HepG2 (cell line): ENCODE data around the gene PRMT5. TPM values are rescaled to one million over a fixed set of nuclear protein-coding genes. Genes with fewer than 3 reads are reported as not detected.

ENCODE experiments used
- GPN1 ChIP-seq: sonication (generic); formaldehyde crosslinking; IDR thresholded peaks from 2 replicates; pipeline ENCODE4 v1.5.1; 2020; ENCODE audit warnings: missing genetic modification reagents, borderline replicate concordance
- GZF1 ChIP-seq: sonication (generic); formaldehyde crosslinking; IDR thresholded peaks from 2 replicates; pipeline ENCODE4 v1.5.1; 2020; ENCODE audit warnings: mild to moderate bottlenecking, missing genetic modification reagents
- HHEX ChIP-seq: IDR thresholded peaks from 2 replicates; pipeline ENCODE4 v1.6.1; 2016; ENCODE audit warnings: control low read depth
- MEIS1 ChIP-seq: sonication (generic); formaldehyde crosslinking; IDR thresholded peaks from 2 replicates; pipeline ENCODE4 v1.9.0; 2021; ENCODE audit warnings: mild to moderate bottlenecking, missing genetic modification reagents, moderate library complexity, borderline replicate concordance
- SPEN ChIP-seq: sonication (generic); formaldehyde crosslinking; IDR thresholded peaks from 2 replicates; pipeline ENCODE4 v1.5.1; 2020; ENCODE audit warnings: low read depth, mild to moderate bottlenecking, missing genetic modification reagents
- SRSF4 ChIP-seq: fragments of 200-400 bp; formaldehyde crosslinking; IDR thresholded peaks from one replicate; pipeline ENCODE4 v1.6.1; 2018; ENCODE audit warnings: mild to moderate bottlenecking, low read depth, low read length, moderate library complexity; ENCODE audit not compliant: poor library complexity, severe bottlenecking
- SRY ChIP-seq: sonication (generic); formaldehyde crosslinking; IDR thresholded peaks from 2 replicates; pipeline ENCODE4 v1.8.0; 2022; ENCODE audit warnings: mild to moderate bottlenecking, missing genetic modification reagents
- ZBTB20 ChIP-seq: sonication (generic); formaldehyde crosslinking; IDR thresholded peaks from 2 replicates; pipeline ENCODE4 v1.8.1; 2023; ENCODE audit warnings: missing genetic modification reagents, low read depth, mild to moderate bottlenecking, borderline replicate concordance
- ZNF292 ChIP-seq: sonication (generic); formaldehyde crosslinking; IDR thresholded peaks from 2 replicates; pipeline ENCODE4 v1.8.1; 2022; ENCODE audit warnings: mild to moderate bottlenecking, low read depth, missing genetic modification reagents, borderline replicate concordance
- ZNF567 ChIP-seq: sonication (generic); formaldehyde crosslinking; IDR thresholded peaks from 2 replicates; pipeline ENCODE4 v1.8.1; 2023; ENCODE audit warnings: mild to moderate bottlenecking, missing genetic modification reagents, borderline replicate concordance
- polyA plus RNA-seq, 8 experiments: library from polyadenylated mRNA; depleted of rRNA in 3 of 8; stranded (reverse) in 7 of 8; unstranded in 1 of 8; fragments of >200 nt; fragmentation: Illumina TruSeq in 4 of 8; extraction: Trizol in 4 of 8; gene quantifications; 2 replicates each; pipeline versions ENCODE4 v1.2.1 to v1.2.3, GENCODE V29; 2011 to 2016; ENCODE audit warnings: low read depth in 4 of 8, missing spikeins in 1 of 8, mixed read lengths in 1 of 8; ENCODE audit not compliant: insufficient read depth in 1 of 8
- total RNA-seq, 5 experiments: library from RNA; depleted of rRNA; stranded (reverse); fragments of >200 nt; fragmentation: Illumina TruSeq; extraction: Trizol; gene quantifications; 2 replicates each; pipeline ENCODE4 v1.2.3, GENCODE V29; 2016; ENCODE audit warnings: low read depth in 1 of 5
- TF ChIP-seq, protein P1 (sequence below): sonication (generic); formaldehyde crosslinking; IDR thresholded peaks from 2 replicates; pipeline ENCODE4 v1.8.0; 2022; ENCODE audit warnings: mild to moderate bottlenecking, missing genetic modification reagents, moderate library complexity
- TF ChIP-seq, protein P2 (sequence below): sonication (generic); formaldehyde crosslinking; IDR thresholded peaks from 2 replicates; pipeline ENCODE4 v1.4.0; 2020; ENCODE audit warnings: missing genetic modification reagents
- TF ChIP-seq, protein P3 (sequence below): sonication (generic); formaldehyde crosslinking; IDR thresholded peaks from 2 replicates; pipeline ENCODE4 v1.4.0; 2020; ENCODE audit warnings: missing genetic modification reagents

PRMT5 gene
- total and polyA plus RNA-seq, 2 of the 13 experiments (the other 11 are each of a cell fraction or from before 2014, with no cell fraction given), result 210 to 354 TPM

DNA sequence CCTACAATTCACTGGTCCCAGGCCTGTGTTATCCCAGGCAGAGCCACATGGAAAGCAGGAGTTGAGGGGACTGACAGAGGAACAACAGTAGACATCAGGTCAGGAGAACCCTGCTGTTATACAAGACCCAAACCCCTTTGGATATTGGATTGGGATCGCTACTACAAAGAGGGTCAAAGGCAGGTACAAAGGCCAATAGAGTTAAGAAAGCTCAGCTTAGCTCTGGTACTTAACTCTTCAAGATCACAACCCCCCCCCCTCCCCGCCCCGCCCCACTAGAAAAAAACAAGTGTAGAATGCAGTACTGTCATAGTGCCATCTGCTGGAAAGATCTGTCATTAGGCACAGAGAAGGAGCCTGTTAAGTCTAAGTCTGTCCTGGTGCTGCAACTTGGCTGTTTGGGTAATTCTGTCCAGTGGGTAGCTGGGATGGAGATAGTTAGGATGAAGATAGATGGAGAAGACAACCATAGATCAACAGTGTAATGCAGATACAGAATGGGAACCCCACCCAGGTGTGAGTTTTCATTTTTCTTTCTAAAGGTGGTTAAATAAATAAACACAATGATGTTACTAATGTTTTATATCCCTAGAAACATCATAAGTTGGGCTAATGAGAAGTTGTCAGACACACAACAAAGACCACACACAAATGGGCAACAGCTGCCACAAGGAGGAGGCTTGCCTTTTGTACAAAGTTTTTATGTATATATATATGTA is 28.9 kb downstream of the PRMT5 start (continued):
- TF ChIP-seq, protein P1, sequence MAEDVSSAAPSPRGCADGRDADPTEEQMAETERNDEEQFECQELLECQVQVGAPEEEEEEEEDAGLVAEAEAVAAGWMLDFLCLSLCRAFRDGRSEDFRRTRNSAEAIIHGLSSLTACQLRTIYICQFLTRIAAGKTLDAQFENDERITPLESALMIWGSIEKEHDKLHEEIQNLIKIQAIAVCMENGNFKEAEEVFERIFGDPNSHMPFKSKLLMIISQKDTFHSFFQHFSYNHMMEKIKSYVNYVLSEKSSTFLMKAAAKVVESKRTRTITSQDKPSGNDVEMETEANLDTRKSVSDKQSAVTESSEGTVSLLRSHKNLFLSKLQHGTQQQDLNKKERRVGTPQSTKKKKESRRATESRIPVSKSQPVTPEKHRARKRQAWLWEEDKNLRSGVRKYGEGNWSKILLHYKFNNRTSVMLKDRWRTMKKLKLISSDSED (CRISPR knock-in tag), result no peak
- TF ChIP-seq, protein P2, sequence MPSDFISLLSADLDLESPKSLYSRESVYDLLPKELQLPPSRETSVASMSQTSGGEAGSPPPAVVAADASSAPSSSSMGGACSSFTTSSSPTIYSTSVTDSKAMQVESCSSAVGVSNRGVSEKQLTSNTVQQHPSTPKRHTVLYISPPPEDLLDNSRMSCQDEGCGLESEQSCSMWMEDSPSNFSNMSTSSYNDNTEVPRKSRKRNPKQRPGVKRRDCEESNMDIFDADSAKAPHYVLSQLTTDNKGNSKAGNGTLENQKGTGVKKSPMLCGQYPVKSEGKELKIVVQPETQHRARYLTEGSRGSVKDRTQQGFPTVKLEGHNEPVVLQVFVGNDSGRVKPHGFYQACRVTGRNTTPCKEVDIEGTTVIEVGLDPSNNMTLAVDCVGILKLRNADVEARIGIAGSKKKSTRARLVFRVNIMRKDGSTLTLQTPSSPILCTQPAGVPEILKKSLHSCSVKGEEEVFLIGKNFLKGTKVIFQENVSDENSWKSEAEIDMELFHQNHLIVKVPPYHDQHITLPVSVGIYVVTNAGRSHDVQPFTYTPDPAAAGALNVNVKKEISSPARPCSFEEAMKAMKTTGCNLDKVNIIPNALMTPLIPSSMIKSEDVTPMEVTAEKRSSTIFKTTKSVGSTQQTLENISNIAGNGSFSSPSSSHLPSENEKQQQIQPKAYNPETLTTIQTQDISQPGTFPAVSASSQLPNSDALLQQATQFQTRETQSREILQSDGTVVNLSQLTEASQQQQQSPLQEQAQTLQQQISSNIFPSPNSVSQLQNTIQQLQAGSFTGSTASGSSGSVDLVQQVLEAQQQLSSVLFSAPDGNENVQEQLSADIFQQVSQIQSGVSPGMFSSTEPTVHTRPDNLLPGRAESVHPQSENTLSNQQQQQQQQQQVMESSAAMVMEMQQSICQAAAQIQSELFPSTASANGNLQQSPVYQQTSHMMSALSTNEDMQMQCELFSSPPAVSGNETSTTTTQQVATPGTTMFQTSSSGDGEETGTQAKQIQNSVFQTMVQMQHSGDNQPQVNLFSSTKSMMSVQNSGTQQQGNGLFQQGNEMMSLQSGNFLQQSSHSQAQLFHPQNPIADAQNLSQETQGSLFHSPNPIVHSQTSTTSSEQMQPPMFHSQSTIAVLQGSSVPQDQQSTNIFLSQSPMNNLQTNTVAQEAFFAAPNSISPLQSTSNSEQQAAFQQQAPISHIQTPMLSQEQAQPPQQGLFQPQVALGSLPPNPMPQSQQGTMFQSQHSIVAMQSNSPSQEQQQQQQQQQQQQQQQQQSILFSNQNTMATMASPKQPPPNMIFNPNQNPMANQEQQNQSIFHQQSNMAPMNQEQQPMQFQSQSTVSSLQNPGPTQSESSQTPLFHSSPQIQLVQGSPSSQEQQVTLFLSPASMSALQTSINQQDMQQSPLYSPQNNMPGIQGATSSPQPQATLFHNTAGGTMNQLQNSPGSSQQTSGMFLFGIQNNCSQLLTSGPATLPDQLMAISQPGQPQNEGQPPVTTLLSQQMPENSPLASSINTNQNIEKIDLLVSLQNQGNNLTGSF (CRISPR knock-in tag), result no peak
- TF ChIP-seq ZBTB20, result peak; percentile 83; the same call in 1 of the 2 replicates
- 0 out of 2 replicates have a peak, but pooled peaks have one; percentile 24 for TF ChIP-seq SPEN (CRISPR knock-in tag)
- TF ChIP-seq ZNF567 (CRISPR knock-in tag), result no peak
- no peak for TF ChIP-seq ZNF292 (CRISPR knock-in tag)
- peak; percentile 68; the same call in 1 of the 2 replicates for TF ChIP-seq MEIS1
- TF ChIP-seq SRY, result no peak
- TF ChIP-seq GPN1 (CRISPR knock-in tag), result no peak
- 0 out of 2 replicates have a peak, but pooled peaks have one; percentile 8 for TF ChIP-seq HHEX (CRISPR knock-in tag)
- TF ChIP-seq GZF1 (CRISPR knock-in tag), result peak; percentile 67; the same call in 1 of the 2 replicates
- no peak for TF ChIP-seq SRSF4
- TF ChIP-seq, protein P3, sequence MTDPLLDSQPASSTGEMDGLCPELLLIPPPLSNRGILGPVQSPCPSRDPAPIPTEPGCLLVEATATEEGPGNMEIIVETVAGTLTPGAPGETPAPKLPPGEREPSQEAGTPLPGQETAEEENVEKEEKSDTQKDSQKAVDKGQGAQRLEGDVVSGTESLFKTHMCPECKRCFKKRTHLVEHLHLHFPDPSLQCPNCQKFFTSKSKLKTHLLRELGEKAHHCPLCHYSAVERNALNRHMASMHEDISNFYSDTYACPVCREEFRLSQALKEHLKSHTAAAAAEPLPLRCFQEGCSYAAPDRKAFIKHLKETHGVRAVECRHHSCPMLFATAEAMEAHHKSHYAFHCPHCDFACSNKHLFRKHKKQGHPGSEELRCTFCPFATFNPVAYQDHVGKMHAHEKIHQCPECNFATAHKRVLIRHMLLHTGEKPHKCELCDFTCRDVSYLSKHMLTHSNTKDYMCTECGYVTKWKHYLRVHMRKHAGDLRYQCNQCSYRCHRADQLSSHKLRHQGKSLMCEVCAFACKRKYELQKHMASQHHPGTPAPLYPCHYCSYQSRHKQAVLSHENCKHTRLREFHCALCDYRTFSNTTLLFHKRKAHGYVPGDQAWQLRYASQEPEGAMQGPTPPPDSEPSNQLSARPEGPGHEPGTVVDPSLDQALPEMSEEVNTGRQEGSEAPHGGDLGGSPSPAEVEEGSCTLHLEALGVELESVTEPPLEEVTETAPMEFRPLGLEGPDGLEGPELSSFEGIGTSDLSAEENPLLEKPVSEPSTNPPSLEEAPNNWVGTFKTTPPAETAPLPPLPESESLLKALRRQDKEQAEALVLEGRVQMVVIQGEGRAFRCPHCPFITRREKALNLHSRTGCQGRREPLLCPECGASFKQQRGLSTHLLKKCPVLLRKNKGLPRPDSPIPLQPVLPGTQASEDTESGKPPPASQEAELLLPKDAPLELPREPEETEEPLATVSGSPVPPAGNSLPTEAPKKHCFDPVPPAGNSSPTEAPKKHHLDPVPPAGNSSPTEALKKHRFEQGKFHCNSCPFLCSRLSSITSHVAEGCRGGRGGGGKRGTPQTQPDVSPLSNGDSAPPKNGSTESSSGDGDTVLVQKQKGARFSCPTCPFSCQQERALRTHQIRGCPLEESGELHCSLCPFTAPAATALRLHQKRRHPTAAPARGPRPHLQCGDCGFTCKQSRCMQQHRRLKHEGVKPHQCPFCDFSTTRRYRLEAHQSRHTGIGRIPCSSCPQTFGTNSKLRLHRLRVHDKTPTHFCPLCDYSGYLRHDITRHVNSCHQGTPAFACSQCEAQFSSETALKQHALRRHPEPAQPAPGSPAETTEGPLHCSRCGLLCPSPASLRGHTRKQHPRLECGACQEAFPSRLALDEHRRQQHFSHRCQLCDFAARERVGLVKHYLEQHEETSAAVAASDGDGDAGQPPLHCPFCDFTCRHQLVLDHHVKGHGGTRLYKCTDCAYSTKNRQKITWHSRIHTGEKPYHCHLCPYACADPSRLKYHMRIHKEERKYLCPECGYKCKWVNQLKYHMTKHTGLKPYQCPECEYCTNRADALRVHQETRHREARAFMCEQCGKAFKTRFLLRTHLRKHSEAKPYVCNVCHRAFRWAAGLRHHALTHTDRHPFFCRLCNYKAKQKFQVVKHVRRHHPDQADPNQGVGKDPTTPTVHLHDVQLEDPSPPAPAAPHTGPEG (CRISPR knock-in tag), result no peak
